HL-60 (cell line): ENCODE results near the gene LRRC30.

Experiments used
- DNase-seq, 2 experiments: peaks; one replicate each; pipeline ENCODE4 v3.0.0-alpha.2; 2010 to 2020; ENCODE audit warnings: low read depth in 1 of 2, low spot score in 1 of 2
- H3K27ac ChIP-seq: fragments of 250-450 bp; sonication (Bioruptor Pico); replicated peaks from 2 replicates; pipeline ENCODE4 v1.5.1; 2020; ENCODE audit warnings: mild to moderate bottlenecking, moderate library complexity
- H3K27me3 ChIP-seq: fragments of 250-450 bp; sonication (Bioruptor Pico); 2 replicates; pipeline ENCODE4 v1.5.1; 2021; ENCODE audit warnings: mild to moderate bottlenecking, moderate library complexity; ENCODE audit not compliant: insufficient read depth, poor library complexity, severe bottlenecking
- H3K4me3 ChIP-seq: replicated peaks from 2 replicates; pipeline ENCODE4 v1.5.1; 2011; ENCODE audit warnings: mild to moderate bottlenecking, control low read depth, low read length; ENCODE audit not compliant: insufficient read depth
- CTCF ChIP-seq: IDR thresholded peaks from one replicate; pipeline ENCODE4 v1.5.1; 2011; ENCODE audit warnings: low read length, control low read depth, inconsistent platforms; ENCODE audit not compliant: insufficient read depth
- GABPA ChIP-seq: IDR thresholded peaks from 2 replicates; pipeline ENCODE4 v1.6.1; 2012; ENCODE audit warnings: low read depth
- POLR2AphosphoS5 ChIP-seq: IDR thresholded peaks from 2 replicates; pipeline ENCODE4 v1.6.1; 2012; ENCODE audit warnings: low read depth
- REST ChIP-seq: IDR thresholded peaks from 2 replicates; pipeline ENCODE4 v1.6.1; 2012; ENCODE audit warnings: low read depth; ENCODE audit not compliant: insufficient replicate concordance
- SPI1 ChIP-seq: IDR thresholded peaks from 2 replicates; pipeline ENCODE4 v1.6.1; 2012; ENCODE audit warnings: low read depth, mild to moderate bottlenecking, borderline replicate concordance
- long read RNA-seq: library from polyadenylated mRNA; unstranded; transcript quantifications from one replicate; pipeline ENCODE4 v2.0.0, GENCODE V29; 2020

LRRC30 gene
- long read RNA-seq: 0 reads

- Histone ChIP-seq H3K27me3 (no peaks in the 10 kb centered on the region), H3K4me3 (no peak within 1 kb of the TSS), H3K27ac (no peak within 1 kb of the TSS)
- no peak for DNase-seq
- TF ChIP-seq REST (no peak), GABPA (no peak), CTCF (no peak), POLR2AphosphoS5 (no peak), SPI1 (no peak)
Measured at GRCh38 chr18:7230626-7231349, at the start of gene LRRC30. LRRC30 (plus strand) TSS chr18:7231089; CDS start chr18:7231139, 50 bp downstream.

GRCh38 chr18:7185701-7186100 lies 45.2 kb upstream of the LRRC30 start:
- no peak overlapping the region for H3K4me3 ChIP-seq
- DNase-seq: no peak
- TF ChIP-seq GABPA: no peak
- TF ChIP-seq SPI1: no peak
- TF ChIP-seq POLR2AphosphoS5: no peak
- TF ChIP-seq REST: no peak
- no peak for TF ChIP-seq CTCF
- no peaks in the 10 kb centered on the region for H3K27me3 ChIP-seq
- H3K27ac ChIP-seq: no peak overlapping the region

GRCh38 chr18:7190547-7191156 lies 40.2 kb upstream of the LRRC30 start:
- TF ChIP-seq CTCF (no peak), POLR2AphosphoS5 (no peak), REST (no peak), SPI1 (no peak), GABPA (no peak)
- DNase-seq: no peak
- H3K27me3 ChIP-seq: no peaks in the 10 kb centered on the region
- no peak overlapping the region for H3K27ac ChIP-seq
- no peak overlapping the region for H3K4me3 ChIP-seq
